ENCODE measurements around the gene RBM33. TPM values are rescaled to one million over a fixed set of nuclear protein-coding genes. Genes with fewer than 3 reads are reported as not detected.

The RBM33 gene
- total RNA-seq, 1 experiment from 2014 or later: 81.8 TPM

DNA sequence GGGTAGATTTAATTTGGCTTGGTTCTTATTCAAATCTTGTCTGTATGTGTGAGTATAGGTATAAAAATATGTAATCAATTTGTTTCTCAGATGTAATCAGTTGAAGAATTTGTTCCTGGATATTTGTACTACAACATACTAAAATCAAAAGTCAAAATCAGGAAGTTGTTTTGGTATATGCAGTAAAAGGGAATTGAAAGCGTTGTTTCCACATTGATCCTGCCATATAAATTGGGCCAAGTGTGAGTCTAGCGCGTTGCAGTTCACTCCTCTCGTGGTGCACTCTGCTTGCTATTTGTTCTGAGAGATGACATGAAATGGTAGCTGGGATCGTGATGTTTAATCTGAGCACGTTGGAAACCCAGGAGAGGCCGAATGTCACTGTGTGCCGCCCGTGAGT, 111.9 kb downstream of the RBM33 start:
- ATAC-seq: no peak
- Mint-ChIP-seq H3K4me1 (peaks cover 38% of the 10 kb centered on the region), H3K36me3 (peaks cover 39% of the 10 kb centered on the region), H3K27ac (no peak overlapping the region), H3K9me3 (peaks cover 18% of the 10 kb centered on the region), H3K4me3 (no peak overlapping the region), H3K27me3 (ENCODE audit: low read depth) (no peaks in the 10 kb centered on the region)
- CTCF ChIA-PET: no interaction called here
- no peak for DNase-seq (ENCODE audit: low spot score)
- POLR2A ChIA-PET: no interaction called here
- TF ChIP-seq, protein P1, sequence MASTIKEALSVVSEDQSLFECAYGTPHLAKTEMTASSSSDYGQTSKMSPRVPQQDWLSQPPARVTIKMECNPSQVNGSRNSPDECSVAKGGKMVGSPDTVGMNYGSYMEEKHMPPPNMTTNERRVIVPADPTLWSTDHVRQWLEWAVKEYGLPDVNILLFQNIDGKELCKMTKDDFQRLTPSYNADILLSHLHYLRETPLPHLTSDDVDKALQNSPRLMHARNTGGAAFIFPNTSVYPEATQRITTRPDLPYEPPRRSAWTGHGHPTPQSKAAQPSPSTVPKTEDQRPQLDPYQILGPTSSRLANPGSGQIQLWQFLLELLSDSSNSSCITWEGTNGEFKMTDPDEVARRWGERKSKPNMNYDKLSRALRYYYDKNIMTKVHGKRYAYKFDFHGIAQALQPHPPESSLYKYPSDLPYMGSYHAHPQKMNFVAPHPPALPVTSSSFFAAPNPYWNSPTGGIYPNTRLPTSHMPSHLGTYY (CRISPR knock-in tag; IDR thresholded peaks at IDR 0.05): no peak
- TF ChIP-seq, protein P2, sequence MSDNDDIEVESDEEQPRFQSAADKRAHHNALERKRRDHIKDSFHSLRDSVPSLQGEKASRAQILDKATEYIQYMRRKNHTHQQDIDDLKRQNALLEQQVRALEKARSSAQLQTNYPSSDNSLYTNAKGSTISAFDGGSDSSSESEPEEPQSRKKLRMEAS (CRISPR knock-in tag; IDR thresholded peaks at IDR 0.05): no peak

DNA sequence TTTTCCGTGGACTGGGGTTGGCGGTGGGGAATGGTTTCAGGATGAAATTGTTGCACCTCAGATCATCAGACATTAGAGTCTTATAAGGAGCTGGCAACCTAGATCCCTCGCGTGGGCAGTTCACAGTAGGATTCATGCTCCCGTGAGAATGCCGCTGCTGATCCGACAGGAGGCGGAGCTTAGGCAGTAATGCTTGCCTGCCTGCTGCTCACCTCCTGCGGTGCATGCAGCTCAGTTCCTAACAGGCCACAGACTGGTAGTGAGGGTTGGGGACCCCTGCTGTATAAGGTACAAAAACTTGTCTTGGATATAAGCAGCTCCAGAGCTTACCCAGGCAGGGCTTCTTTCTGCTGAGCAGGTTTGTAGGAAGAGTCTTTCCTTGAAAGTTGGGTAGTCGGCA, 113.9 kb downstream of the RBM33 start:
- CTCF ChIA-PET: interaction anchor here (0.9 to 1.5 kb wide), 2 partner anchors 159 to 160 kb away, joined by 3 to 7 read pairs; no protein-coding TSS in a partner anchor
- peaks cover 41% of the 10 kb centered on the region for H3K4me1 Mint-ChIP-seq
- POLR2A ChIA-PET: no interaction called here
- no peaks in the 10 kb centered on the region for H3K27me3 Mint-ChIP-seq (ENCODE audit: low read depth)
- peaks cover 18% of the 10 kb centered on the region for H3K9me3 Mint-ChIP-seq
- TF ChIP-seq ZNF423 (CRISPR knock-in tag; IDR thresholded peaks at IDR 0.05) (0 out of 2 replicates have a peak, but pooled peaks have one; percentile 37), ATF1 (CRISPR knock-in tag; IDR thresholded peaks at IDR 0.05) (no peak)
- peaks cover 42% of the 10 kb centered on the region for H3K36me3 Mint-ChIP-seq
- no peak overlapping the region for H3K4me3 Mint-ChIP-seq
- H3K27ac Mint-ChIP-seq: no peak overlapping the region
- peak; percentile 44 for DNase-seq (ENCODE audit: low spot score)
- ATAC-seq: peak; percentile 71

DNA sequence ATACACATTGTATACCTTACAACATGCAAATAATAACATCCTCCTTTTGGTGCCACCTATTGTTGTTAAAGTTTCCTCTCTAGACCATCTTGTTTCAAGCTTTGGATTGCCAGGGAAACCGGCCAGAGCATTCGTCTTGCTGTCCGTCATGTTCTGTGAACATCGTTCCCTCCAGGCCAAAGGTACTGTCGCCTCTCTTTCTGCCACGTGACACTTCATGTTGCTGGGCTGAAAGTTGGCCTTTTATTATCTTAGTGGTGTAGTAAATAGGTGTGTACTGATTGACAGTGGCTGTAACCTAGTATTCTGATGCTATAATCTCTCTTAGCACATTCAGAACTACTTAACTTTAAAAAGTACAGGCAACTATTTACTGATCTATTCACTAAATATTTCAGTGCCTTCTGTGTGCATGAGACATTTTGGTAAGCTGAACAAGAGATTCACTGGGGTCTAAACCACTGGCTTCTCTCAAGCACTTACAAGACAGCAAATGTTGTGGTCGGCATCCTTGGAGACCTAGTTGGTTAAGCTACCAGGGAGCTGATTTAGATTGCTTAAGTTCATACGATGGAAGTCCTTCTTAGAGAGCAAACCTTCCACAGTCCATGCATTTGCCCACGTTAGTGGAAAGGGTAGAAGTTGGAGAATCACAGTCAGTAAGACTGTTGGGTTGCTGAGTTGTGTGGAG, 115.4 kb downstream of the RBM33 start:
- Mint-ChIP-seq H3K27me3 (ENCODE audit: low read depth) (no peaks in the 10 kb centered on the region), H3K9me3 (peaks cover 18% of the 10 kb centered on the region), H3K36me3 (peaks cover 51% of the 10 kb centered on the region), H3K27ac (peak overlapping the region; percentile 39; the same call in 1 of the 2 replicates), H3K4me3 (no peak overlapping the region), H3K4me1 (peaks cover 39% of the 10 kb centered on the region)
- CTCF ChIA-PET: no interaction called here
- DNase-seq (ENCODE audit: low spot score) (no peak), ATAC-seq (no peak)
- POLR2A ChIA-PET: no interaction called here
- TF ChIP-seq, protein P3, sequence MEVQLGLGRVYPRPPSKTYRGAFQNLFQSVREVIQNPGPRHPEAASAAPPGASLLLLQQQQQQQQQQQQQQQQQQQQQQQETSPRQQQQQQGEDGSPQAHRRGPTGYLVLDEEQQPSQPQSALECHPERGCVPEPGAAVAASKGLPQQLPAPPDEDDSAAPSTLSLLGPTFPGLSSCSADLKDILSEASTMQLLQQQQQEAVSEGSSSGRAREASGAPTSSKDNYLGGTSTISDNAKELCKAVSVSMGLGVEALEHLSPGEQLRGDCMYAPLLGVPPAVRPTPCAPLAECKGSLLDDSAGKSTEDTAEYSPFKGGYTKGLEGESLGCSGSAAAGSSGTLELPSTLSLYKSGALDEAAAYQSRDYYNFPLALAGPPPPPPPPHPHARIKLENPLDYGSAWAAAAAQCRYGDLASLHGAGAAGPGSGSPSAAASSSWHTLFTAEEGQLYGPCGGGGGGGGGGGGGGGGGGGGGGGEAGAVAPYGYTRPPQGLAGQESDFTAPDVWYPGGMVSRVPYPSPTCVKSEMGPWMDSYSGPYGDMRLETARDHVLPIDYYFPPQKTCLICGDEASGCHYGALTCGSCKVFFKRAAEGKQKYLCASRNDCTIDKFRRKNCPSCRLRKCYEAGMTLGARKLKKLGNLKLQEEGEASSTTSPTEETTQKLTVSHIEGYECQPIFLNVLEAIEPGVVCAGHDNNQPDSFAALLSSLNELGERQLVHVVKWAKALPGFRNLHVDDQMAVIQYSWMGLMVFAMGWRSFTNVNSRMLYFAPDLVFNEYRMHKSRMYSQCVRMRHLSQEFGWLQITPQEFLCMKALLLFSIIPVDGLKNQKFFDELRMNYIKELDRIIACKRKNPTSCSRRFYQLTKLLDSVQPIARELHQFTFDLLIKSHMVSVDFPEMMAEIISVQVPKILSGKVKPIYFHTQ (CRISPR knock-in tag; IDR thresholded peaks at IDR 0.05): no peak
- TF ChIP-seq TCF7 (CRISPR knock-in tag; IDR thresholded peaks at IDR 0.05; ENCODE audit: low read depth) (no peak), ZNF232 (CRISPR knock-in tag; IDR thresholded peaks at IDR 0.05) (no peak), TP53 (CRISPR knock-in tag; IDR thresholded peaks at IDR 0.05) (no peak), HMGA2 (CRISPR knock-in tag; IDR thresholded peaks at IDR 0.05) (no peak), MYBL2 (CRISPR knock-in tag; IDR thresholded peaks at IDR 0.05) (no peak), EMX1 (CRISPR knock-in tag; IDR thresholded peaks at IDR 0.05) (no peak), NFYB (CRISPR knock-in tag; conservative IDR thresholded peaks at IDR 0.05; ENCODE audit: low read depth) (no peak), NFE2L1 (CRISPR knock-in tag; IDR thresholded peaks at IDR 0.05) (no peak)
- TF ChIP-seq, protein P4, sequence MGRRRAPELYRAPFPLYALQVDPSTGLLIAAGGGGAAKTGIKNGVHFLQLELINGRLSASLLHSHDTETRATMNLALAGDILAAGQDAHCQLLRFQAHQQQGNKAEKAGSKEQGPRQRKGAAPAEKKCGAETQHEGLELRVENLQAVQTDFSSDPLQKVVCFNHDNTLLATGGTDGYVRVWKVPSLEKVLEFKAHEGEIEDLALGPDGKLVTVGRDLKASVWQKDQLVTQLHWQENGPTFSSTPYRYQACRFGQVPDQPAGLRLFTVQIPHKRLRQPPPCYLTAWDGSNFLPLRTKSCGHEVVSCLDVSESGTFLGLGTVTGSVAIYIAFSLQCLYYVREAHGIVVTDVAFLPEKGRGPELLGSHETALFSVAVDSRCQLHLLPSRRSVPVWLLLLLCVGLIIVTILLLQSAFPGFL (CRISPR knock-in tag; IDR thresholded peaks at IDR 0.05; ENCODE audit: borderline replicate concordance): no peak
- TF ChIP-seq, protein P5, sequence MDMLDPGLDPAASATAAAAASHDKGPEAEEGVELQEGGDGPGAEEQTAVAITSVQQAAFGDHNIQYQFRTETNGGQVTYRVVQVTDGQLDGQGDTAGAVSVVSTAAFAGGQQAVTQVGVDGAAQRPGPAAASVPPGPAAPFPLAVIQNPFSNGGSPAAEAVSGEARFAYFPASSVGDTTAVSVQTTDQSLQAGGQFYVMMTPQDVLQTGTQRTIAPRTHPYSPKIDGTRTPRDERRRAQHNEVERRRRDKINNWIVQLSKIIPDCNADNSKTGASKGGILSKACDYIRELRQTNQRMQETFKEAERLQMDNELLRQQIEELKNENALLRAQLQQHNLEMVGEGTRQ (CRISPR knock-in tag; IDR thresholded peaks at IDR 0.05): no peak
- TF ChIP-seq, protein P6, sequence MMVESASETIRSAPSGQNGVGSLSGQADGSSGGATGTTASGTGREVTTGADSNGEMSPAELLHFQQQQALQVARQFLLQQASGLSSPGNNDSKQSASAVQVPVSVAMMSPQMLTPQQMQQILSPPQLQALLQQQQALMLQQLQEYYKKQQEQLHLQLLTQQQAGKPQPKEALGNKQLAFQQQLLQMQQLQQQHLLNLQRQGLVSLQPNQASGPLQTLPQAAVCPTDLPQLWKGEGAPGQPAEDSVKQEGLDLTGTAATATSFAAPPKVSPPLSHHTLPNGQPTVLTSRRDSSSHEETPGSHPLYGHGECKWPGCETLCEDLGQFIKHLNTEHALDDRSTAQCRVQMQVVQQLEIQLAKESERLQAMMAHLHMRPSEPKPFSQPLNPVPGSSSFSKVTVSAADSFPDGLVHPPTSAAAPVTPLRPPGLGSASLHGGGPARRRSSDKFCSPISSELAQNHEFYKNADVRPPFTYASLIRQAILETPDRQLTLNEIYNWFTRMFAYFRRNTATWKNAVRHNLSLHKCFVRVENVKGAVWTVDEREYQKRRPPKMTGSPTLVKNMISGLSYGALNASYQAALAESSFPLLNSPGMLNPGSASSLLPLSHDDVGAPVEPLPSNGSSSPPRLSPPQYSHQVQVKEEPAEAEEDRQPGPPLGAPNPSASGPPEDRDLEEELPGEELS (CRISPR knock-in tag; IDR thresholded peaks at IDR 0.05): no peak
- TF ChIP-seq, protein P7, sequence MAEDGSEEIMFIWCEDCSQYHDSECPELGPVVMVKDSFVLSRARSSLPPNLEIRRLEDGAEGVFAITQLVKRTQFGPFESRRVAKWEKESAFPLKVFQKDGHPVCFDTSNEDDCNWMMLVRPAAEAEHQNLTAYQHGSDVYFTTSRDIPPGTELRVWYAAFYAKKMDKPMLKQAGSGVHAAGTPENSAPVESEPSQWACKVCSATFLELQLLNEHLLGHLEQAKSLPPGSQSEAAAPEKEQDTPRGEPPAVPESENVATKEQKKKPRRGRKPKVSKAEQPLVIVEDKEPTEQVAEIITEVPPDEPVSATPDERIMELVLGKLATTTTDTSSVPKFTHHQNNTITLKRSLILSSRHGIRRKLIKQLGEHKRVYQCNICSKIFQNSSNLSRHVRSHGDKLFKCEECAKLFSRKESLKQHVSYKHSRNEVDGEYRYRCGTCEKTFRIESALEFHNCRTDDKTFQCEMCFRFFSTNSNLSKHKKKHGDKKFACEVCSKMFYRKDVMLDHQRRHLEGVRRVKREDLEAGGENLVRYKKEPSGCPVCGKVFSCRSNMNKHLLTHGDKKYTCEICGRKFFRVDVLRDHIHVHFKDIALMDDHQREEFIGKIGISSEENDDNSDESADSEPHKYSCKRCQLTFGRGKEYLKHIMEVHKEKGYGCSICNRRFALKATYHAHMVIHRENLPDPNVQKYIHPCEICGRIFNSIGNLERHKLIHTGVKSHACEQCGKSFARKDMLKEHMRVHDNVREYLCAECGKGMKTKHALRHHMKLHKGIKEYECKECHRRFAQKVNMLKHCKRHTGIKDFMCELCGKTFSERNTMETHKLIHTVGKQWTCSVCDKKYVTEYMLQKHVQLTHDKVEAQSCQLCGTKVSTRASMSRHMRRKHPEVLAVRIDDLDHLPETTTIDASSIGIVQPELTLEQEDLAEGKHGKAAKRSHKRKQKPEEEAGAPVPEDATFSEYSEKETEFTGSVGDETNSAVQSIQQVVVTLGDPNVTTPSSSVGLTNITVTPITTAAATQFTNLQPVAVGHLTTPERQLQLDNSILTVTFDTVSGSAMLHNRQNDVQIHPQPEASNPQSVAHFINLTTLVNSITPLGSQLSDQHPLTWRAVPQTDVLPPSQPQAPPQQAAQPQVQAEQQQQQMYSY (CRISPR knock-in tag; IDR thresholded peaks at IDR 0.05): no peak

Data from WTC11 (cell line).